GM20000 (cell line): ENCODE results near the gene RNF135.
"Not testable (repeated sequence)": the region's sequence is repeated elsewhere in the genome, so short reads cannot be mapped to it uniquely, and the experiment has no call there.

Experiments used
- DNase-seq: peaks from one replicate; pipeline ENCODE4 v3.0.0; 2012; ENCODE audit warnings: low spot score
- CTCF ChIP-seq: IDR thresholded peaks from 2 replicates; pipeline ENCODE4 v1.5.1; 2012; ENCODE audit warnings: mild to moderate bottlenecking, control low read depth; ENCODE audit errors: extremely low read depth, missing control alignments

Gene RNF135

GRCh38 chr17:31013844-31014243, 43.0 kb downstream of the RNF135 start:
- DNase-seq = no peak
- no peak for TF ChIP-seq CTCF

- DNase-seq = no peak
- TF ChIP-seq CTCF = no peak
Measured at GRCh38 chr17:31015639-31016038, 44.8 kb downstream of the RNF135 start.

- TF ChIP-seq CTCF = no peak
- DNase-seq = no peak
Measured at GRCh38 chr17:31019004-31019403, 48.2 kb downstream of the RNF135 start.

- DNase-seq = not testable (repeated sequence)
Measured at GRCh38 chr17:31023171-31023570, 52.3 kb downstream of the RNF135 start.

- TF ChIP-seq CTCF = no peak
- no peak for DNase-seq
Measured at GRCh38 chr17:31031841-31032240, 61.0 kb downstream of the RNF135 start.

GRCh38 chr17:31035611-31036010, 64.8 kb downstream of the RNF135 start:
- DNase-seq = not testable (repeated sequence)

- not testable (repeated sequence) for DNase-seq
Measured at GRCh38 chr17:31040837-31041236, 70.0 kb downstream of the RNF135 start.

GRCh38 chr17:31042378-31042777, 71.5 kb downstream of the RNF135 start:
- DNase-seq = not testable (repeated sequence)

GRCh38 chr17:31046856-31047425, 76.1 kb downstream of the RNF135 start:
- not testable (repeated sequence) for DNase-seq

- no peak for TF ChIP-seq CTCF
- DNase-seq = no peak
Measured at GRCh38 chr17:31048142-31048541, 77.3 kb downstream of the RNF135 start.
